HL-60 (cell line): ENCODE results near the gene CHD2.

ENCODE experiments used
- DNase-seq, 2 experiments: peaks; one replicate each; pipeline ENCODE4 v3.0.0-alpha.2; 2010 to 2020; ENCODE audit warnings: low read depth in 1 of 2, low spot score in 1 of 2
- H3K27ac ChIP-seq: fragments of 250-450 bp; sonication (Bioruptor Pico); replicated peaks from 2 replicates; pipeline ENCODE4 v1.5.1; 2020; ENCODE audit warnings: mild to moderate bottlenecking, moderate library complexity
- H3K27me3 ChIP-seq: fragments of 250-450 bp; sonication (Bioruptor Pico); 2 replicates; pipeline ENCODE4 v1.5.1; 2021; ENCODE audit warnings: mild to moderate bottlenecking, moderate library complexity; ENCODE audit not compliant: insufficient read depth, poor library complexity, severe bottlenecking
- H3K4me3 ChIP-seq: replicated peaks from 2 replicates; pipeline ENCODE4 v1.5.1; 2011; ENCODE audit warnings: mild to moderate bottlenecking, control low read depth, low read length; ENCODE audit not compliant: insufficient read depth
- CTCF ChIP-seq: IDR thresholded peaks from one replicate; pipeline ENCODE4 v1.5.1; 2011; ENCODE audit warnings: low read length, control low read depth, inconsistent platforms; ENCODE audit not compliant: insufficient read depth
- GABPA ChIP-seq: IDR thresholded peaks from 2 replicates; pipeline ENCODE4 v1.6.1; 2012; ENCODE audit warnings: low read depth
- POLR2AphosphoS5 ChIP-seq: IDR thresholded peaks from 2 replicates; pipeline ENCODE4 v1.6.1; 2012; ENCODE audit warnings: low read depth
- REST ChIP-seq: IDR thresholded peaks from 2 replicates; pipeline ENCODE4 v1.6.1; 2012; ENCODE audit warnings: low read depth; ENCODE audit not compliant: insufficient replicate concordance
- SPI1 ChIP-seq: IDR thresholded peaks from 2 replicates; pipeline ENCODE4 v1.6.1; 2012; ENCODE audit warnings: low read depth, mild to moderate bottlenecking, borderline replicate concordance

CHD2 gene

GRCh38 chr15:93052090-93052879 lies 152.2 kb downstream of the CHD2 start:
- TF ChIP-seq GABPA (no peak), SPI1 (no peak), CTCF (peak; percentile 31), REST (no peak), POLR2AphosphoS5 (no peak)
- Histone ChIP-seq H3K27me3 (no peaks in the 10 kb centered on the region), H3K4me3 (no peak overlapping the region), H3K27ac (no peak overlapping the region)
- DNase-seq, result peak in 1 of 2 experiments; percentile 34

GRCh38 chr15:93055211-93055610 lies 155.1 kb downstream of the CHD2 start:
- Histone ChIP-seq H3K27ac (no peak overlapping the region), H3K27me3 (no peaks in the 10 kb centered on the region), H3K4me3 (no peak overlapping the region)
- TF ChIP-seq REST (no peak), CTCF (no peak), POLR2AphosphoS5 (no peak)
- no peak for DNase-seq

- no peak for TF ChIP-seq REST
- no peak for TF ChIP-seq POLR2AphosphoS5
- no peak for TF ChIP-seq GABPA
- no peak for TF ChIP-seq SPI1
- TF ChIP-seq CTCF, result no peak
- H3K27me3 ChIP-seq, result peaks cover 7% of the 10 kb centered on the region
Measured at GRCh38 chr15:93056836-93057235, 156.7 kb downstream of the CHD2 start.

More at GRCh38 chr15:93056836-93057235, 156.7 kb downstream of the CHD2 start:
- DNase-seq, result no peak
- no peak overlapping the region for H3K27ac ChIP-seq
- H3K4me3 ChIP-seq, result no peak overlapping the region
